Left ventricle myocardium inferior (tissue), 1 donor: ENCODE results near the gene FGF10. TPM values are rescaled to one million over a fixed set of nuclear protein-coding genes. Genes with fewer than 3 reads are reported as not detected.
A peak's percentile ranks its signal among the peaks of the same experiment; 100 is the strongest.

Source experiments
- DNase-seq: peaks from one replicate; pipeline ENCODE4 v3.0.0-alpha.2; 2020
- H3K27ac ChIP-seq: fragments of 200-600 bp; replicated peaks from 2 replicates; pipeline ENCODE4 v1.8.0; 2021
- H3K27me3 ChIP-seq: fragments of 200-600 bp; 2 replicates; pipeline ENCODE4 v1.8.0; 2021; ENCODE audit warnings: low read depth
- H3K36me3 ChIP-seq: fragments of 200-600 bp; 2 replicates; pipeline ENCODE4 v1.8.0; 2021
- H3K4me1 ChIP-seq: fragments of 200-600 bp; 2 replicates; pipeline ENCODE4 v1.8.0; 2021
- H3K4me3 ChIP-seq: fragments of 200-600 bp; 2 replicates; pipeline ENCODE4 v1.8.0; 2021; ENCODE audit warnings: mild to moderate bottlenecking, moderate library complexity
- H3K9me3 ChIP-seq: fragments of 200-600 bp; replicated peaks from 2 replicates; pipeline ENCODE4 v1.8.0; 2021
- intact Hi-C: fragments of 100-400 bp; cut with micrococcal nuclease; formaldehyde crosslinking; loops from one replicate; pipeline ENCODE4 v1.11.0; 2022
- total RNA-seq: library from RNA; stranded (reverse); fragmentation: NEBNext Ultra II Directional; extraction: Animal tissue kit (Norgen Biotek cat#: 25700); gene quantifications from one replicate; pipeline ENCODE4 v1.2.1, GENCODE V29; 2021
- TF ChIP-seq, protein P1 (sequence below): fragments of 200-600 bp; IDR thresholded peaks from 2 replicates; pipeline ENCODE4 v1.8.0; 2021; ENCODE audit warnings: antibody characterized with exemption, mild to moderate bottlenecking, borderline replicate concordance
- donor health status: DM: no; HTN: yes; CAD: no; lungs with severe emphysema.

The FGF10 gene
- total RNA-seq, 1 donor from 2014 or later: 0.47 TPM

DNA sequence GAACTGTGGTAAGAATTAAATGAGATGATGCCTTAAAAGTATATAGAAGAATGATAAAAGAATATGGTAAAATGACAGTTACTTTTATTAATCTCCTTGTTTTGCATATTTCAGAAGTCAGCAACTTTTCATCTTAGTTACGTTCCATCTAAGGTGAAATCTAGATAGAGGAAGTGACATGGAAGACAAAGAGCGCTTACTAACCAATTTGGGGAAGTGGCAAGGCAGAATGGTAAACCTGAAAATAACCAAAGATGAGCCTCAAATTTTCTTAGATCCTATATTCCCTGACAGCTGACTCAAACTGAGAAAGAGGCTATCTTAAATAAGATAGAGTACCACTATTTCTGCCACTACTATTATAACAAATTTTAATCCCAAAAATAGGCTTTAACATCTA is 52.5 kb downstream of the FGF10 start:
- no peak for DNase-seq
- H3K9me3 ChIP-seq: no peaks in the 10 kb centered on the region
- no peaks in the 10 kb centered on the region for H3K36me3 ChIP-seq
- peaks cover 4% of the 10 kb centered on the region for H3K4me1 ChIP-seq
- no peak overlapping the region for H3K4me3 ChIP-seq
- intact Hi-C loops: no loop called here
- H3K27me3 ChIP-seq: no peaks in the 10 kb centered on the region
- TF ChIP-seq, protein P1, sequence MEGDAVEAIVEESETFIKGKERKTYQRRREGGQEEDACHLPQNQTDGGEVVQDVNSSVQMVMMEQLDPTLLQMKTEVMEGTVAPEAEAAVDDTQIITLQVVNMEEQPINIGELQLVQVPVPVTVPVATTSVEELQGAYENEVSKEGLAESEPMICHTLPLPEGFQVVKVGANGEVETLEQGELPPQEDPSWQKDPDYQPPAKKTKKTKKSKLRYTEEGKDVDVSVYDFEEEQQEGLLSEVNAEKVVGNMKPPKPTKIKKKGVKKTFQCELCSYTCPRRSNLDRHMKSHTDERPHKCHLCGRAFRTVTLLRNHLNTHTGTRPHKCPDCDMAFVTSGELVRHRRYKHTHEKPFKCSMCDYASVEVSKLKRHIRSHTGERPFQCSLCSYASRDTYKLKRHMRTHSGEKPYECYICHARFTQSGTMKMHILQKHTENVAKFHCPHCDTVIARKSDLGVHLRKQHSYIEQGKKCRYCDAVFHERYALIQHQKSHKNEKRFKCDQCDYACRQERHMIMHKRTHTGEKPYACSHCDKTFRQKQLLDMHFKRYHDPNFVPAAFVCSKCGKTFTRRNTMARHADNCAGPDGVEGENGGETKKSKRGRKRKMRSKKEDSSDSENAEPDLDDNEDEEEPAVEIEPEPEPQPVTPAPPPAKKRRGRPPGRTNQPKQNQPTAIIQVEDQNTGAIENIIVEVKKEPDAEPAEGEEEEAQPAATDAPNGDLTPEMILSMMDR: no peak
- no peak overlapping the region for H3K27ac ChIP-seq

DNA sequence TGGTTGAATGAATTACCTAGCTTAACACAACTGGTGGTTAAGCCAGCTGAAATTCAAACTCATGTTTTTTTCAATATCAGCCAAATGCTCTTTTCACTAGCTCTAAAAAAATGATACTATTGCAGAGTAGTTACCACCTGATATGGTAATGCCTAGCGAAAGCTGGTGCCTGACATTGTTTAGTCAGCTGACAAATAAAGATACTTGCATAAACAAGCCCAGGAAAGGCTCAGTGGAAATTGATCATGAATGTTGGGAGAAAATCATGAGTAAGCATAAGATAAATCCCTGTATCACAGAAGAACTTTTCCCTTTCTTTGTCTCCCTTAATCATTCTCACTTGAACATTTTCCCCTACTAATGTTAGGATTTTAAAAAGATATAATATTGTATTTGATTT is 54.6 kb downstream of the FGF10 start:
- Histone ChIP-seq H3K4me3 (no peak overlapping the region), H3K36me3 (no peaks in the 10 kb centered on the region), H3K27ac (no peak overlapping the region), H3K27me3 (no peaks in the 10 kb centered on the region), H3K9me3 (no peaks in the 10 kb centered on the region), H3K4me1 (peaks cover 4% of the 10 kb centered on the region)
- intact Hi-C loops: no loop called here
- DNase-seq: no peak
- TF ChIP-seq, protein P1: no peak

- Histone ChIP-seq H3K4me3 (no peak overlapping the region), H3K4me1 (peaks cover 4% of the 10 kb centered on the region)
Observed at GRCh38 chr5:44332285-44332971, 56.8 kb downstream of the FGF10 start.

DNA sequence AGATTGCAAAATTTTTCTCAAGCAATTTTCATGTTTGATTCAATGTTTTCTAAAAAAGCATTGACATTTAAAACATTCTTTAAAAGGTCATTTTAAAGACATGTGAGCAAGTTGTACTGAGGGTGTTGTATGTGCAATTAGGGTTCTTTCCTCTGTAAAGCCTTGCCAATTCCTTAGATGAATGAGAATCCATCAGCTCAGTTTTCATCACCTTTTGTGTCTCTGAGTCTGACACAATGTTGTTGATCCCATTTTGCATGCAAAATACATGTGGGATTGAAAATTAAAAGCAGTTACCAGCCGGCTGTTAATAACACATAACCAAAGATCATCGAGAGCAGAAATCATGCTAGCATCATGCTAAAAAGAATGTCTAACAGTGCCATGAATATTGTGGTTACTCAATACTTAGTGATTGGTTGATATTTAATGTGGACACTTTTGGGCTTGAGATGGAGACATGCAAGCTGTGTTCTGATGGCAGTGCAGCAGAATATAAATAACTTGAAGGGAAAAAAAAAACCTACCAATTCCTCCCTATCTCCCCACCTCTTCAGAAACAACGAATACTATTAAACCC is 57.7 kb downstream of the FGF10 start:
- TF ChIP-seq, protein P1: no peak
- Histone ChIP-seq H3K4me1 (peaks cover 4% of the 10 kb centered on the region), H3K27ac (no peak overlapping the region), H3K4me3 (no peak overlapping the region), H3K27me3 (no peaks in the 10 kb centered on the region), H3K9me3 (no peaks in the 10 kb centered on the region), H3K36me3 (no peaks in the 10 kb centered on the region)
- no peak for DNase-seq
- intact Hi-C loops: loop anchor here (2.0 kb wide), 1 partner anchor 603 kb away; no protein-coding TSS in a partner anchor

More at GRCh38 chr5:44332285-44332971, 56.8 kb downstream of the FGF10 start:
- TF ChIP-seq, protein P1: peak; percentile 71
- Histone ChIP-seq H3K27me3 (no peaks in the 10 kb centered on the region), H3K36me3 (no peaks in the 10 kb centered on the region), H3K9me3 (no peaks in the 10 kb centered on the region), H3K27ac (no peak overlapping the region)
- DNase-seq: no peak
- intact Hi-C loops: loop anchor here (2.0 kb wide), 1 partner anchor 604 kb away; no protein-coding TSS in a partner anchor

GRCh38 chr5:44329716-44330115 is 59.5 kb downstream of the FGF10 start:
- TF ChIP-seq, protein P1: no peak
- no peaks in the 10 kb centered on the region for H3K36me3 ChIP-seq
- no peaks in the 10 kb centered on the region for H3K9me3 ChIP-seq
- no peak overlapping the region for H3K4me3 ChIP-seq
- H3K4me1 ChIP-seq: peaks cover 4% of the 10 kb centered on the region
- intact Hi-C loops: no loop called here
- H3K27me3 ChIP-seq: no peaks in the 10 kb centered on the region
- DNase-seq: no peak
- no peak overlapping the region for H3K27ac ChIP-seq
